Thoracic aorta (tissue), 2 donors: ENCODE measurements around the gene GNAT3. TPM values are rescaled to one million over a fixed set of nuclear protein-coding genes. Genes with fewer than 3 reads are reported as not detected.

Source experiments
- ATAC-seq: fragments of 150-250 bp; one replicate; pipeline ENCODE4 v1.8.0; 2017; ENCODE audit warnings: low read depth; ENCODE audit not compliant: insufficient number of reproducible peaks, low FRiP score
- DNase-seq: peaks from one replicate; pipeline ENCODE4 v3.0.0-alpha.2; 2020; ENCODE audit warnings: low spot score
- H3K27ac ChIP-seq, 2 donors: fragments of 200-600 bp; sonication (generic); 1 replicate in 1 of 2; 2 replicates in 1 of 2; pipeline ENCODE4 v1.5.1; 2016; ENCODE audit warnings: mild to moderate bottlenecking in 2 of 2, moderate library complexity in 2 of 2
- H3K27me3 ChIP-seq: fragments of 200-600 bp; sonication (generic); replicated peaks from 2 replicates; pipeline ENCODE4 v1.6.0; 2016; ENCODE audit warnings: mild to moderate bottlenecking; ENCODE audit not compliant: insufficient read depth
- H3K36me3 ChIP-seq: fragments of 200-600 bp; sonication (generic); one replicate; pipeline ENCODE4 v1.5.1; 2016
- H3K4me1 ChIP-seq, 2 donors: fragments of 200-600 bp; sonication (generic); 1 replicate in 1 of 2; 2 replicates in 1 of 2; pipeline versions ENCODE4 v1.5.1 to v1.6.0; 2016; ENCODE audit warnings: low read depth in 2 of 2, mild to moderate bottlenecking in 1 of 2; ENCODE audit not compliant: control insufficient read depth in 1 of 2
- H3K4me3 ChIP-seq: fragments of 200-600 bp; sonication (generic); 2 replicates; pipeline ENCODE4 v1.5.1; 2016; ENCODE audit warnings: mild to moderate bottlenecking
- H3K9me3 ChIP-seq: fragments of 200-600 bp; sonication (generic); 2 replicates; pipeline ENCODE4 v1.5.1; 2016
- total RNA-seq, 2 donors: library from RNA; depleted of rRNA; stranded (reverse); fragments of >200 nt; gene quantifications; one replicate each; pipeline versions ENCODE4 v1.1.0 to v1.2.3, GENCODE V29; 2016
- TF ChIP-seq, protein P1 (sequence below): fragments of 200-600 bp; sonication (generic); IDR thresholded peaks from one replicate; pipeline ENCODE4 v1.5.1; 2019; ENCODE audit warnings: antibody characterized with exemption

Gene GNAT3
- not detected for total RNA-seq

- Histone ChIP-seq H3K27ac (no peak within 1 kb of the TSS), H3K27me3 (no peaks in the 10 kb centered on the region), H3K4me3 (no peak within 1 kb of the TSS), H3K36me3 (no peaks in the 10 kb centered on the region), H3K9me3 (no peaks in the 10 kb centered on the region), H3K4me1 (no peaks in the 10 kb centered on the region)
- TF ChIP-seq, protein P1, sequence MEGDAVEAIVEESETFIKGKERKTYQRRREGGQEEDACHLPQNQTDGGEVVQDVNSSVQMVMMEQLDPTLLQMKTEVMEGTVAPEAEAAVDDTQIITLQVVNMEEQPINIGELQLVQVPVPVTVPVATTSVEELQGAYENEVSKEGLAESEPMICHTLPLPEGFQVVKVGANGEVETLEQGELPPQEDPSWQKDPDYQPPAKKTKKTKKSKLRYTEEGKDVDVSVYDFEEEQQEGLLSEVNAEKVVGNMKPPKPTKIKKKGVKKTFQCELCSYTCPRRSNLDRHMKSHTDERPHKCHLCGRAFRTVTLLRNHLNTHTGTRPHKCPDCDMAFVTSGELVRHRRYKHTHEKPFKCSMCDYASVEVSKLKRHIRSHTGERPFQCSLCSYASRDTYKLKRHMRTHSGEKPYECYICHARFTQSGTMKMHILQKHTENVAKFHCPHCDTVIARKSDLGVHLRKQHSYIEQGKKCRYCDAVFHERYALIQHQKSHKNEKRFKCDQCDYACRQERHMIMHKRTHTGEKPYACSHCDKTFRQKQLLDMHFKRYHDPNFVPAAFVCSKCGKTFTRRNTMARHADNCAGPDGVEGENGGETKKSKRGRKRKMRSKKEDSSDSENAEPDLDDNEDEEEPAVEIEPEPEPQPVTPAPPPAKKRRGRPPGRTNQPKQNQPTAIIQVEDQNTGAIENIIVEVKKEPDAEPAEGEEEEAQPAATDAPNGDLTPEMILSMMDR = no peak
- DNase-seq (no peak), ATAC-seq (no peak)
These were observed at the start of gene GNAT3 for GRCh38 chr7:80511964-80512363. Gene GNAT3, minus strand, starts transcription at chr7:80512064. Its CDS starts 138 bp downstream, at chr7:80511926.

DNA sequence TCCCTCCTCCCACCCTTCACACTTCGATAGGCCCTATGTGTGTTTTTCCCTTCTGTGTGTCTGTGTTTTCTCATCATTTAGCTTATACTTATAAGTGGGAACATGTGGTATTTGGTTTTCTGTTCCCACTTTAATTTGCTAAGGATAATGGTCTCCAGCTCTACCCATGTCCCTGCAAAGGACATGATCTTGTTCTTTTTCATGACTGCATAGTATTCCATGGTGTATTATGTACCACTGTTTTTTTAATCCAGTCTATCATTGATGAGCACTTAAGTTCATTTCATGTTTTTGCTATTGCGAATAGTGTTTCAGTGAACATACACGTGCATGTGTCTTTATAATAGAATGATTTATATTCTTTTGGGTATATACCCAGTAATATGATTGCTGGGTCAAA is 46.3 kb upstream of the GNAT3 start:
- DNase-seq = no peak
- H3K4me1 ChIP-seq = no peaks in the 10 kb centered on the region
- TF ChIP-seq, protein P1 = no peak
- no peak overlapping the region for H3K27ac ChIP-seq
- no peak overlapping the region for H3K4me3 ChIP-seq
- no peaks in the 10 kb centered on the region for H3K36me3 ChIP-seq
- no peaks in the 10 kb centered on the region for H3K9me3 ChIP-seq
- no peak for ATAC-seq
- no peaks in the 10 kb centered on the region for H3K27me3 ChIP-seq

- Histone ChIP-seq H3K4me3 (no peak overlapping the region), H3K36me3 (no peaks in the 10 kb centered on the region), H3K27ac (no peak overlapping the region), H3K9me3 (no peaks in the 10 kb centered on the region), H3K27me3 (no peaks in the 10 kb centered on the region), H3K4me1 (no peaks in the 10 kb centered on the region)
- ATAC-seq (no peak), DNase-seq (no peak)
- TF ChIP-seq, protein P1 = no peak
These were observed 40.3 kb upstream of the GNAT3 start for GRCh38 chr7:80552031-80552694.

GRCh38 chr7:80550005-80550404 is 38.1 kb upstream of the GNAT3 start:
- Histone ChIP-seq H3K4me1 (no peaks in the 10 kb centered on the region), H3K27ac (no peak overlapping the region), H3K9me3 (no peaks in the 10 kb centered on the region), H3K27me3 (no peaks in the 10 kb centered on the region), H3K4me3 (no peak overlapping the region), H3K36me3 (no peaks in the 10 kb centered on the region)
- DNase-seq (no peak), ATAC-seq (no peak)
- TF ChIP-seq, protein P1 = no peak

DNA sequence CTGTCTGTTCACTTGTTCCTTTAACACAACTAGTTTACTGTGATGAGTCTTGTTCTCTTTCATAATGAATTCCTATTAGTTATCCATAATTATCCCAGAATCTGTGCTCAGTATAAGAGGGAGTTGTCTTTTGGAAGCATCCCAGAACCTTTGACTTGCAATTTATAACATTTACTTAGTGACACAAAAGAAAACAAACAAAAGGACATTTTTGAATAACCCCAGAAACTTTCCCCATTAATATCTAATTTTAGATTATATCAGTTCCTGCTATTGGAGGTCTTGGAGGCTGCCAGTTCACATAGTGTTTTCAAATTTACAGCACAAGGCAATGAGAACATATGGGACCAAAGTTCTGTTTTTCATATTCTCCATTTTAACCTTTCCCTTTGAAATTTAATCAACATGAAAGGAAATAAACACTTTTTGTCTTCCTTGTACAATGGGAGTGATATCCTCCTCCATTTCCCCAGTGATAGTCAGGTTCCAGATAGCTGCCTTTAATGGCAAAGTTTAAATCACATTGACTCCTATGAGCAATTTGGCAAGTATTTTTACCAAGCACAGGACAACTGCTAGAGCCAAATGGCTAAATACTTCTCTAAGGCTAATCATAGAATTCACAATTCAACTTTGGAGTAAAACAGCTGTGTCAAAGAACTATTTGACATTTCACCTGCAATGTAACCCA is 37.1 kb upstream of the GNAT3 start:
- DNase-seq (no peak), ATAC-seq (no peak)
- no peak overlapping the region for H3K4me3 ChIP-seq
- H3K9me3 ChIP-seq = no peaks in the 10 kb centered on the region
- no peaks in the 10 kb centered on the region for H3K27me3 ChIP-seq
- no peaks in the 10 kb centered on the region for H3K4me1 ChIP-seq
- no peak overlapping the region for H3K27ac ChIP-seq
- TF ChIP-seq, protein P1 = no peak
- no peaks in the 10 kb centered on the region for H3K36me3 ChIP-seq
